ENCODE measurements around the gene TVP23A. TPM values are rescaled to one million over a fixed set of nuclear protein-coding genes. Genes with fewer than 3 reads are reported as not detected.
A peak's percentile ranks its signal among the peaks of the same experiment; 100 is the strongest.

Gene TVP23A
- total and polyA plus RNA-seq, 2 donors (not counting 1 experiment from before 2014, with no cell fraction given), result 0.37 to 3.2 TPM

DNA sequence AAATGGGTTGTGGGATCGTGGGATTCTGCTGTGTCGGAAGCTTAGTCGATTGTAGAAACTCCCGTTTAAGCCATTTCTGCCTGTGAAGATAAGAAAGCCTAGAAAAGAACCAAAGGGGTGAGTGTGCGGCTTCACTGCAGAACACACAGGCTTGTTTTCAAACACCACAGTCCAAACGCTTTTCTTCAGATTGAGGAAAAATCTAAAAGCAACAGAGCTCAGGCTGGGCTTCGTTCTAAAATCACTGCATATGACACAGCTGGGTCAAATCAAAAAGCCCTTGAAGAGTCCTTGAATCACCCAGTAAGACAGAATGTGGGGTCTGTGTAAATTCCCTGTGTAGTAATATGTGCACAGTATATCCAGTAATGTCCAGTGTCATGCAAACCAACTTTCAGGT is 49.2 kb downstream of the TVP23A start:
- CTCF ChIA-PET, result no interaction called here

DNA sequence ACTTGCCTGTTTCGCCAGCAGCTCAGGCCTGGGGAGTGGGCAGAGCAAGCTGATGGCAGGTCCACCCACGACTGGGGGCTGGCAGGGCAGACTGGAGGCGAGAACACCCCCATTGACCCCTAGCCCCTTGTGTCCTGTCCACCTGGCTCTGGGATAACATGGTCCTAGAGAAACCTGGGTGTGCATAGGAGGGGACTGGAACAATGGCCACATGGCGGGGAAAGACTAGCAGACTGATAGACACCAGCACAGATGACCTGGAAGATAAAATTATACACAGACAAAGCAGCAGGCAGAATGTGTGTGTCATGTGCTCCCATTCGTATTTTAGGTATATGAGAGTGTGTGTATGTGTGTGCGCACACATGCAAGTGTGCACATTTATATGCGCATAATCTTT is 51.5 kb downstream of the TVP23A start:
- Mint-ChIP-seq H3K27me3 (no peaks in the 10 kb centered on the region), H3K27ac (peak overlapping the region; percentile 26), H3K4me1 (peaks cover 38% of the 10 kb centered on the region), H3K9me3 (ENCODE audit: insufficient read depth) (no peaks in the 10 kb centered on the region), H3K4me3 (no peak overlapping the region)
- ChIA-PET CTCF (no interaction called here), POLR2A (no interaction called here)
- Histone ChIP-seq H3K27me3 (replicated peaks in 1 of 4; ENCODE audit: control extremely low read depth in 1 of 4, control insufficient read depth in 3 of 4, insufficient read depth in 4 of 4, low read length in 3 of 4) (no peaks in the 10 kb centered on the region), H3K9me3 (ENCODE audit: control extremely low read depth in 1 of 3, control insufficient read depth in 2 of 3, insufficient read depth in 1 of 3, low read length in 2 of 3) (peaks cover 0 to 12% (median 0%) of the 10 kb centered on the region in 3 donors), H2AFZ (ENCODE audit: insufficient read depth, low read depth, low read length, poor library complexity, severe bottlenecking) (no peak overlapping the region), H3K27ac (ENCODE audit: low read length in 2 of 2) (peak overlapping the region in 1 of 2 donors; percentile 69), H3K36me3 (replicated peaks in 1 of 2; ENCODE audit: control extremely low read depth in 1 of 2, control insufficient read depth in 1 of 2, extremely low read depth in 1 of 2, insufficient read depth in 2 of 2, low read length in 1 of 2) (peaks cover 2 to 58% of the 10 kb centered on the region in 2 experiments), H3K9ac (ENCODE audit: low read length) (no peak overlapping the region), H4K20me1 (ENCODE audit: control insufficient read depth, insufficient read depth, low read length, poor library complexity, severe bottlenecking) (peaks cover 15% of the 10 kb centered on the region), H3K79me2 (ENCODE audit: control insufficient read depth, insufficient read depth, low read length) (peaks cover 16% of the 10 kb centered on the region), H3K4me2 (replicated peaks; ENCODE audit: low read depth, low read length, poor library complexity, severe bottlenecking) (no peak overlapping the region), H3K4me3 (ENCODE audit: control extremely low read depth in 1 of 5, extremely low read depth in 1 of 5, insufficient read depth in 1 of 5, low read depth in 2 of 5, low read length in 4 of 5) (no peak overlapping the region), H3K4me1 (ENCODE audit: control insufficient read depth in 2 of 2, insufficient read depth in 2 of 2, low read length in 2 of 2) (peaks cover 17 to 26% of the 10 kb centered on the region in 2 donors)
- ATAC-seq (ENCODE audit: low read depth) (no peak), DNase-seq (no peak)
- no peak for TF ChIP-seq EZH2 (IDR thresholded peaks at IDR 0.05; ENCODE audit: borderline replicate concordance, insufficient read depth, low read depth, low read length, poor library complexity, severe bottlenecking)
- TF ChIP-seq, protein P1, sequence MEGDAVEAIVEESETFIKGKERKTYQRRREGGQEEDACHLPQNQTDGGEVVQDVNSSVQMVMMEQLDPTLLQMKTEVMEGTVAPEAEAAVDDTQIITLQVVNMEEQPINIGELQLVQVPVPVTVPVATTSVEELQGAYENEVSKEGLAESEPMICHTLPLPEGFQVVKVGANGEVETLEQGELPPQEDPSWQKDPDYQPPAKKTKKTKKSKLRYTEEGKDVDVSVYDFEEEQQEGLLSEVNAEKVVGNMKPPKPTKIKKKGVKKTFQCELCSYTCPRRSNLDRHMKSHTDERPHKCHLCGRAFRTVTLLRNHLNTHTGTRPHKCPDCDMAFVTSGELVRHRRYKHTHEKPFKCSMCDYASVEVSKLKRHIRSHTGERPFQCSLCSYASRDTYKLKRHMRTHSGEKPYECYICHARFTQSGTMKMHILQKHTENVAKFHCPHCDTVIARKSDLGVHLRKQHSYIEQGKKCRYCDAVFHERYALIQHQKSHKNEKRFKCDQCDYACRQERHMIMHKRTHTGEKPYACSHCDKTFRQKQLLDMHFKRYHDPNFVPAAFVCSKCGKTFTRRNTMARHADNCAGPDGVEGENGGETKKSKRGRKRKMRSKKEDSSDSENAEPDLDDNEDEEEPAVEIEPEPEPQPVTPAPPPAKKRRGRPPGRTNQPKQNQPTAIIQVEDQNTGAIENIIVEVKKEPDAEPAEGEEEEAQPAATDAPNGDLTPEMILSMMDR (IDR thresholded peaks at IDR 0.05), result no peak
- 97% methylated on average over 5 of the region's 7 CpGs for WGBS (ENCODE audit: insufficient coverage)
- intact Hi-C loops (cut with micrococcal nuclease), result no loop called here

More for the DNA sequence above, 49.2 kb downstream of the TVP23A start:
- Histone ChIP-seq H3K4me2 (replicated peaks; ENCODE audit: low read depth, low read length, poor library complexity, severe bottlenecking) (no peak overlapping the region), H3K9ac (ENCODE audit: low read length) (no peak overlapping the region), H3K79me2 (ENCODE audit: control insufficient read depth, insufficient read depth, low read length) (no peaks in the 10 kb centered on the region), H3K9me3 (ENCODE audit: control extremely low read depth in 1 of 3, control insufficient read depth in 2 of 3, insufficient read depth in 1 of 3, low read length in 2 of 3) (no peaks in the 10 kb centered on the region), H3K36me3 (replicated peaks in 1 of 2; ENCODE audit: control extremely low read depth in 1 of 2, control insufficient read depth in 1 of 2, extremely low read depth in 1 of 2, insufficient read depth in 2 of 2, low read length in 1 of 2) (peaks cover 0 to 36% of the 10 kb centered on the region in 2 experiments), H2AFZ (ENCODE audit: insufficient read depth, low read depth, low read length, poor library complexity, severe bottlenecking) (no peak overlapping the region), H4K20me1 (ENCODE audit: control insufficient read depth, insufficient read depth, low read length, poor library complexity, severe bottlenecking) (peaks cover 7% of the 10 kb centered on the region), H3K27ac (ENCODE audit: low read length in 2 of 2) (no peak overlapping the region), H3K4me1 (ENCODE audit: control insufficient read depth in 2 of 2, insufficient read depth in 2 of 2, low read length in 2 of 2) (peaks cover 17 to 20% of the 10 kb centered on the region in 2 donors), H3K4me3 (ENCODE audit: control extremely low read depth in 1 of 5, extremely low read depth in 1 of 5, insufficient read depth in 1 of 5, low read depth in 2 of 5, low read length in 4 of 5) (no peak overlapping the region), H3K27me3 (replicated peaks in 1 of 4; ENCODE audit: control extremely low read depth in 1 of 4, control insufficient read depth in 3 of 4, insufficient read depth in 4 of 4, low read length in 3 of 4) (no peaks in the 10 kb centered on the region)
- no peak for DNase-seq
- no peak for TF ChIP-seq EZH2 (IDR thresholded peaks at IDR 0.05; ENCODE audit: borderline replicate concordance, insufficient read depth, low read depth, low read length, poor library complexity, severe bottlenecking)
- TF ChIP-seq, protein P1 (IDR thresholded peaks at IDR 0.05), result no peak
- H3K27ac Mint-ChIP-seq, result no peak overlapping the region
- H3K4me3 Mint-ChIP-seq, result no peak overlapping the region
- no peaks in the 10 kb centered on the region for H3K27me3 Mint-ChIP-seq
- peaks cover 29% of the 10 kb centered on the region for H3K4me1 Mint-ChIP-seq
- WGBS (ENCODE audit: insufficient coverage), result 100% methylated on average over 2 of the region's 7 CpGs
- H3K9me3 Mint-ChIP-seq (ENCODE audit: insufficient read depth), result no peaks in the 10 kb centered on the region
- intact Hi-C loops (cut with micrococcal nuclease), result no loop called here
- POLR2A ChIA-PET, result no interaction called here
- ATAC-seq (ENCODE audit: low read depth), result no peak
